OCI-LY7 (cell line): ENCODE data around the gene JAML. TPM values are rescaled to one million over a fixed set of nuclear protein-coding genes. Genes with fewer than 3 reads are reported as not detected.

Experiments used
- BruUV-seq: library from RNA; stranded (reverse); fragments of 400-500 nt; replicated peaks from 2 replicates; lab custom pipeline; 2021; lab: Mats Ljungman, UMichigan
- CTCF ChIA-PET: fragments of 300-600 bp; sonication (Branson Sonifier 250); formaldehyde crosslinking; loops from one replicate; lab custom pipeline; 2022; ENCODE audit warnings: antibody characterized with exemption; ENCODE audit not compliant: unreplicated experiment; lab: Charles Lee
- POLR2A ChIA-PET: fragments of 300-600 bp; sonication (Branson Sonifier 250); formaldehyde crosslinking; loops from one replicate; lab custom pipeline; 2022; ENCODE audit warnings: antibody characterized with exemption; lab: Charles Lee
- DNase-seq: peaks from one replicate; pipeline ENCODE4 v3.0.0-alpha.2; 2015; ENCODE audit warnings: low spot score
- H2AFZ ChIP-seq: fragments of 200-600 bp; sonication (generic), shearing (Covaris generic); 2 replicates; pipeline ENCODE4 v1.6.1; 2014; ENCODE audit warnings: mild to moderate bottlenecking, antibody characterized with exemption, low read length, moderate library complexity
- H3K27ac ChIP-seq: fragments of 200-600 bp; sonication (generic); 2 replicates; pipeline ENCODE4 v1.5.1; 2014; ENCODE audit warnings: mixed run types, low read depth, mild to moderate bottlenecking, moderate library complexity, low read length, inconsistent platforms; ENCODE audit not compliant: poor library complexity, severe bottlenecking
- H3K36me3 ChIP-seq: fragments of 200-600 bp; sonication (generic); 2 replicates; pipeline ENCODE4 v1.6.1; 2014; ENCODE audit warnings: mild to moderate bottlenecking, antibody characterized with exemption, low read length, moderate library complexity, mixed read lengths; ENCODE audit not compliant: insufficient read depth
- H3K4me1 ChIP-seq: fragments of 200-600 bp; sonication (generic); 2 replicates; pipeline ENCODE4 v1.5.1; 2014; ENCODE audit warnings: mild to moderate bottlenecking, low read length; ENCODE audit not compliant: insufficient read depth, poor library complexity, severe bottlenecking
- H3K4me2 ChIP-seq: fragments of 200-600 bp; sonication (generic); 2 replicates; pipeline ENCODE4 v1.6.1; 2014; ENCODE audit warnings: mild to moderate bottlenecking, low read length
- H3K4me3 ChIP-seq: fragments of 200-600 bp; sonication (generic); 2 replicates; pipeline ENCODE4 v1.5.1; 2014; ENCODE audit warnings: mild to moderate bottlenecking, low read depth, low read length; ENCODE audit not compliant: poor library complexity, severe bottlenecking
- H3K79me2 ChIP-seq: fragments of 200-600 bp; sonication (generic); 2 replicates; pipeline ENCODE4 v1.6.1; 2016; ENCODE audit warnings: low read depth, mild to moderate bottlenecking, low read length, moderate library complexity, mixed read lengths; ENCODE audit not compliant: insufficient read depth
- H3K9me2 ChIP-seq: fragments of 200-600 bp; sonication (generic); 2 replicates; pipeline ENCODE4 v1.6.1; 2016; ENCODE audit warnings: mild to moderate bottlenecking, low read length, mixed read lengths; ENCODE audit not compliant: insufficient read depth
- H3K9me3 ChIP-seq: fragments of 200-600 bp; sonication (generic); 2 replicates; pipeline ENCODE4 v1.6.1; 2014; ENCODE audit warnings: mild to moderate bottlenecking, mixed run types, low read length, mixed read lengths
- H4K20me1 ChIP-seq: fragments of 200-600 bp; sonication (generic); 2 replicates; pipeline ENCODE4 v1.6.1; 2014; ENCODE audit warnings: mild to moderate bottlenecking, antibody characterized with exemption, low read length, moderate library complexity, mixed read lengths; ENCODE audit not compliant: insufficient read depth
- EZH2phosphoT487 ChIP-seq: fragments of 200-600 bp; sonication (generic); IDR thresholded peaks from 2 replicates; pipeline ENCODE4 v1.6.1; 2018; ENCODE audit warnings: low read depth, borderline replicate concordance, mild to moderate bottlenecking, mixed run types, antibody characterized with exemption, low read length, moderate library complexity, mixed read lengths
- intact Hi-C: fragments of 100-400 bp; cut with micrococcal nuclease; formaldehyde crosslinking; loops from one replicate; pipeline ENCODE4 v1.10.0; 2022; ENCODE audit not compliant: unreplicated experiment
- total RNA-seq, 2 experiments: library from RNA; depleted of rRNA in 1 of 2; stranded (reverse); fragments of >200 nt in 1 of 2; shearing (Covaris generic) in 1 of 2; gene quantifications; 2 replicates each; pipeline ENCODE4 v1.2.3, GENCODE V29; 2014 to 2022
- TF ChIP-seq, protein P1 (sequence below): fragments of 200-600 bp; sonication (generic); conservative IDR thresholded peaks from 2 replicates; pipeline ENCODE4 v1.5.1; 2014; ENCODE audit warnings: mild to moderate bottlenecking, antibody characterized with exemption, low read length, moderate library complexity, mixed read lengths

The JAML gene
- total RNA-seq, 2 experiments from 2014 or later: 0.63 to 0.73 TPM

- H3K4me3 ChIP-seq: no peak overlapping the region
- H3K9me2 ChIP-seq: no peaks in the 10 kb centered on the region
- DNase-seq: no peak
- intact Hi-C loops: loop anchor here (2.0 to 10.0 kb wide), 3 partner anchors 58 to 366 kb away; partner anchors contain the start of gene IFT46
- H4K20me1 ChIP-seq: no peaks in the 10 kb centered on the region
- no peaks in the 10 kb centered on the region for H3K36me3 ChIP-seq
- no TSS peak for BruUV-seq
- H3K9me3 ChIP-seq: no peaks in the 10 kb centered on the region
- no peak overlapping the region for H3K27ac ChIP-seq
- TF ChIP-seq, protein P1, sequence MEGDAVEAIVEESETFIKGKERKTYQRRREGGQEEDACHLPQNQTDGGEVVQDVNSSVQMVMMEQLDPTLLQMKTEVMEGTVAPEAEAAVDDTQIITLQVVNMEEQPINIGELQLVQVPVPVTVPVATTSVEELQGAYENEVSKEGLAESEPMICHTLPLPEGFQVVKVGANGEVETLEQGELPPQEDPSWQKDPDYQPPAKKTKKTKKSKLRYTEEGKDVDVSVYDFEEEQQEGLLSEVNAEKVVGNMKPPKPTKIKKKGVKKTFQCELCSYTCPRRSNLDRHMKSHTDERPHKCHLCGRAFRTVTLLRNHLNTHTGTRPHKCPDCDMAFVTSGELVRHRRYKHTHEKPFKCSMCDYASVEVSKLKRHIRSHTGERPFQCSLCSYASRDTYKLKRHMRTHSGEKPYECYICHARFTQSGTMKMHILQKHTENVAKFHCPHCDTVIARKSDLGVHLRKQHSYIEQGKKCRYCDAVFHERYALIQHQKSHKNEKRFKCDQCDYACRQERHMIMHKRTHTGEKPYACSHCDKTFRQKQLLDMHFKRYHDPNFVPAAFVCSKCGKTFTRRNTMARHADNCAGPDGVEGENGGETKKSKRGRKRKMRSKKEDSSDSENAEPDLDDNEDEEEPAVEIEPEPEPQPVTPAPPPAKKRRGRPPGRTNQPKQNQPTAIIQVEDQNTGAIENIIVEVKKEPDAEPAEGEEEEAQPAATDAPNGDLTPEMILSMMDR: no peak
- no peak for TF ChIP-seq EZH2phosphoT487
- ChIA-PET CTCF (interaction anchor here (0.8 to 2.2 kb wide), 8 partner anchors 13 to 112 kb away, joined by 3 to 10 read pairs (median 5); no protein-coding TSS in a partner anchor), POLR2A (interaction anchor here (0.6 to 2.1 kb wide), 14 partner anchors 9 to 1246 kb away, joined by 3 to 11 read pairs (median 3); partner anchors contain the start of gene UBE4A)
- no peaks in the 10 kb centered on the region for H3K79me2 ChIP-seq
- peak overlapping the region; percentile 73; the same call in 1 of the 2 replicates for H2AFZ ChIP-seq
- no peak overlapping the region for H3K4me2 ChIP-seq
- no peaks in the 10 kb centered on the region for H3K4me1 ChIP-seq
Measured at GRCh38 chr11:118199135-118199534, 25.7 kb downstream of the JAML start.

- ChIA-PET POLR2A (interaction anchor here (0.6 to 2.1 kb wide), 16 partner anchors 10 to 1245 kb away, joined by 3 to 11 read pairs (median 3); partner anchors contain the start of genes ATP5MG and UBE4A), CTCF (interaction anchor here (0.6 to 2.2 kb wide), 10 partner anchors 14 to 155 kb away, joined by 3 to 10 read pairs (median 5); no protein-coding TSS in a partner anchor)
- no TSS peak for BruUV-seq
- Histone ChIP-seq H3K4me2 (peak overlapping the region; percentile 42), H3K36me3 (no peaks in the 10 kb centered on the region), H3K27ac (no peak overlapping the region), H3K4me1 (no peaks in the 10 kb centered on the region), H3K4me3 (peak overlapping the region; percentile 8), H3K79me2 (no peaks in the 10 kb centered on the region), H3K9me3 (no peaks in the 10 kb centered on the region), H3K9me2 (no peaks in the 10 kb centered on the region), H2AFZ (peak overlapping the region; percentile 73), H4K20me1 (no peaks in the 10 kb centered on the region)
- peak; percentile 87 for DNase-seq
- intact Hi-C loops: loop anchor here (1.0 to 10.0 kb wide), 6 partner anchors 59 to 366 kb away; partner anchors contain the start of gene IFT46
- TF ChIP-seq EZH2phosphoT487: no peak
- TF ChIP-seq, protein P1: peak; percentile 98
Measured at GRCh38 chr11:118198370-118198769, 26.4 kb downstream of the JAML start.
